D341Med (cell line): ENCODE results near the gene CYP2C19.
"Not testable (repeated sequence)": the region's sequence is repeated elsewhere in the genome, so short reads cannot be mapped to it uniquely, and the experiment has no call there.

ENCODE experiments used
- DNase-seq: peaks from one replicate; pipeline ENCODE4 v3.0.0; 2012; ENCODE audit warnings: low spot score

Gene CYP2C19

GRCh38 chr10:94879214-94879613, 116.7 kb downstream of the CYP2C19 start:
- DNase-seq: no peak

GRCh38 chr10:94889123-94889522, 126.6 kb downstream of the CYP2C19 start:
- DNase-seq: no peak

- no peak for DNase-seq
Observed at GRCh38 chr10:94890264-94891022, 128.0 kb downstream of the CYP2C19 start.

- DNase-seq: not testable (repeated sequence)
Observed at GRCh38 chr10:94898414-94898813, 135.9 kb downstream of the CYP2C19 start.

GRCh38 chr10:94902080-94902479, 139.6 kb downstream of the CYP2C19 start:
- DNase-seq: no peak

GRCh38 chr10:94902570-94902969, 140.1 kb downstream of the CYP2C19 start:
- DNase-seq: no peak
